ENCODE results near the gene SUMF1.

Gene SUMF1

GRCh38 chr3:4406746-4407568, 60.1 kb downstream of the SUMF1 start:
- no peak for TF ChIP-seq SIN3A (IDR thresholded peaks at IDR 0.05; ENCODE audit: borderline replicate concordance, insufficient read depth, low read length)
- no peak for TF ChIP-seq TAF1 (IDR thresholded peaks at IDR 0.05; ENCODE audit: borderline replicate concordance, insufficient read depth, low read length)
- no peak for TF ChIP-seq REST (IDR thresholded peaks at IDR 0.05; ENCODE audit: insufficient read depth in 1 of 2, low read depth in 2 of 2, low read length in 2 of 2)
- TF ChIP-seq FOXP2 (optimal IDR thresholded peaks at IDR 0.05; ENCODE audit: borderline replicate concordance, extremely low read depth, extremely low read length, insufficient read depth), result no peak
- TF ChIP-seq POLR2AphosphoS5 (IDR thresholded peaks at IDR 0.05; ENCODE audit: low read depth, low read length), result no peak

GRCh38 chr3:4404881-4405280, 62.2 kb downstream of the SUMF1 start:
- TF ChIP-seq POLR2AphosphoS5 (IDR thresholded peaks at IDR 0.05; ENCODE audit: low read depth, low read length) (no peak), TAF1 (IDR thresholded peaks at IDR 0.05; ENCODE audit: borderline replicate concordance, insufficient read depth, low read length) (no peak), REST (IDR thresholded peaks at IDR 0.05; ENCODE audit: insufficient read depth in 1 of 2, low read depth in 2 of 2, low read length in 2 of 2) (no peak), FOXP2 (optimal IDR thresholded peaks at IDR 0.05; ENCODE audit: borderline replicate concordance, extremely low read depth, extremely low read length, insufficient read depth) (no peak), SIN3A (IDR thresholded peaks at IDR 0.05; ENCODE audit: borderline replicate concordance, insufficient read depth, low read length) (no peak)

GRCh38 chr3:4401441-4401840, 65.6 kb downstream of the SUMF1 start:
- TF ChIP-seq REST (IDR thresholded peaks at IDR 0.05; ENCODE audit: insufficient read depth in 1 of 2, low read depth in 2 of 2, low read length in 2 of 2) (no peak), FOXP2 (optimal IDR thresholded peaks at IDR 0.05; ENCODE audit: borderline replicate concordance, extremely low read depth, extremely low read length, insufficient read depth) (no peak), POLR2AphosphoS5 (IDR thresholded peaks at IDR 0.05; ENCODE audit: low read depth, low read length) (no peak), SIN3A (IDR thresholded peaks at IDR 0.05; ENCODE audit: borderline replicate concordance, insufficient read depth, low read length) (no peak), TAF1 (IDR thresholded peaks at IDR 0.05; ENCODE audit: borderline replicate concordance, insufficient read depth, low read length) (no peak)

- TF ChIP-seq SIN3A (IDR thresholded peaks at IDR 0.05; ENCODE audit: borderline replicate concordance, insufficient read depth, low read length) (no peak), REST (IDR thresholded peaks at IDR 0.05; ENCODE audit: insufficient read depth in 1 of 2, low read depth in 2 of 2, low read length in 2 of 2) (no peak), TAF1 (IDR thresholded peaks at IDR 0.05; ENCODE audit: borderline replicate concordance, insufficient read depth, low read length) (no peak), POLR2AphosphoS5 (IDR thresholded peaks at IDR 0.05; ENCODE audit: low read depth, low read length) (no peak), FOXP2 (optimal IDR thresholded peaks at IDR 0.05; ENCODE audit: borderline replicate concordance, extremely low read depth, extremely low read length, insufficient read depth) (no peak)
These were observed 67.6 kb downstream of the SUMF1 start for GRCh38 chr3:4399476-4399875.

Data from PFSK-1 (cell line).